Measurements from ENCODE around the gene IMMP2L. TPM values are rescaled to one million over a fixed set of nuclear protein-coding genes. Genes with fewer than 3 reads are reported as not detected.

IMMP2L gene
- total RNA-seq, 2 donors from 2014 or later, result 7.3 to 7.7 TPM

- Histone ChIP-seq H3K27ac (no peak overlapping the region), H3K4me3 (no peak overlapping the region), H3K27me3 (no peaks in the 10 kb centered on the region), H3K4me1 (no peaks in the 10 kb centered on the region), H3K36me3 (no peaks in the 10 kb centered on the region), H3K9me3 (peaks cover 0 to 5% of the 10 kb centered on the region in 2 donors)
- no peak for DNase-seq (ENCODE audit: low spot score)
- no peak for TF ChIP-seq CTCF (IDR thresholded peaks at IDR 0.05)
Measured at GRCh38 chr7:110867771-110868170, 694.5 kb downstream of the IMMP2L start.

GRCh38 chr7:110863258-110863657 lies 699.0 kb downstream of the IMMP2L start:
- H3K27me3 ChIP-seq, result no peaks in the 10 kb centered on the region
- H3K36me3 ChIP-seq, result no peaks in the 10 kb centered on the region
- DNase-seq (ENCODE audit: low spot score), result no peak
- H3K9me3 ChIP-seq, result peaks cover 0 to 5% of the 10 kb centered on the region in 2 donors
- H3K27ac ChIP-seq, result no peak overlapping the region
- no peaks in the 10 kb centered on the region for H3K4me1 ChIP-seq
- no peak overlapping the region for H3K4me3 ChIP-seq
- no peak for TF ChIP-seq CTCF (IDR thresholded peaks at IDR 0.05)

- Histone ChIP-seq H3K27ac (no peak overlapping the region), H3K27me3 (no peaks in the 10 kb centered on the region), H3K4me1 (no peaks in the 10 kb centered on the region), H3K36me3 (no peaks in the 10 kb centered on the region), H3K9me3 (no peaks in the 10 kb centered on the region), H3K4me3 (no peak overlapping the region)
- DNase-seq (ENCODE audit: low spot score), result no peak
- TF ChIP-seq CTCF (IDR thresholded peaks at IDR 0.05), result no peak
Measured at GRCh38 chr7:110861163-110861562, 701.1 kb downstream of the IMMP2L start.

GRCh38 chr7:110857106-110857505 lies 705.2 kb downstream of the IMMP2L start:
- DNase-seq (ENCODE audit: low spot score), result no peak
- H3K4me1 ChIP-seq, result no peaks in the 10 kb centered on the region
- no peak overlapping the region for H3K27ac ChIP-seq
- no peaks in the 10 kb centered on the region for H3K27me3 ChIP-seq
- no peak overlapping the region for H3K4me3 ChIP-seq
- TF ChIP-seq CTCF (IDR thresholded peaks at IDR 0.05), result no peak
- no peaks in the 10 kb centered on the region for H3K9me3 ChIP-seq
- no peaks in the 10 kb centered on the region for H3K36me3 ChIP-seq

GRCh38 chr7:110856704-110857103 lies 705.6 kb downstream of the IMMP2L start:
- Histone ChIP-seq H3K9me3 (no peaks in the 10 kb centered on the region), H3K36me3 (no peaks in the 10 kb centered on the region), H3K4me1 (no peaks in the 10 kb centered on the region), H3K4me3 (no peak overlapping the region), H3K27ac (no peak overlapping the region), H3K27me3 (no peaks in the 10 kb centered on the region)
- DNase-seq (ENCODE audit: low spot score), result no peak
- no peak for TF ChIP-seq CTCF (IDR thresholded peaks at IDR 0.05)

- Histone ChIP-seq H3K9me3 (no peaks in the 10 kb centered on the region), H3K4me1 (no peaks in the 10 kb centered on the region), H3K4me3 (no peak overlapping the region), H3K27ac (no peak overlapping the region), H3K27me3 (no peaks in the 10 kb centered on the region), H3K36me3 (no peaks in the 10 kb centered on the region)
- no peak for DNase-seq (ENCODE audit: low spot score)
- TF ChIP-seq CTCF (IDR thresholded peaks at IDR 0.05), result no peak
Measured at GRCh38 chr7:110854651-110855050, 707.6 kb downstream of the IMMP2L start.

Measured in right atrium auricular region (tissue), 2 donors.